ENCODE measurements around the gene CDV3.
"Not testable (repeated sequence)": the region's sequence is repeated elsewhere in the genome, so short reads cannot be mapped to it uniquely, and the experiment has no call there.

The CDV3 gene, protein sequence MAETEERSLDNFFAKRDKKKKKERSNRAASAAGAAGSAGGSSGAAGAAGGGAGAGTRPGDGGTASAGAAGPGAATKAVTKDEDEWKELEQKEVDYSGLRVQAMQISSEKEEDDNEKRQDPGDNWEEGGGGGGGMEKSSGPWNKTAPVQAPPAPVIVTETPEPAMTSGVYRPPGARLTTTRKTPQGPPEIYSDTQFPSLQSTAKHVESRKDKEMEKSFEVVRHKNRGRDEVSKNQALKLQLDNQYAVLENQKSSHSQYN

GRCh38 chr3:133573629-133574194, at the start of gene CDV3:
TSS of gene CDV3 (plus strand) at chr3:133573686. CDS start at chr3:133574045, 359 bp downstream.
- no peak for DNase-seq

GRCh38 chr3:133523758-133524157, 49.7 kb upstream of the CDV3 start:
- DNase-seq, result not testable (repeated sequence)

DNA sequence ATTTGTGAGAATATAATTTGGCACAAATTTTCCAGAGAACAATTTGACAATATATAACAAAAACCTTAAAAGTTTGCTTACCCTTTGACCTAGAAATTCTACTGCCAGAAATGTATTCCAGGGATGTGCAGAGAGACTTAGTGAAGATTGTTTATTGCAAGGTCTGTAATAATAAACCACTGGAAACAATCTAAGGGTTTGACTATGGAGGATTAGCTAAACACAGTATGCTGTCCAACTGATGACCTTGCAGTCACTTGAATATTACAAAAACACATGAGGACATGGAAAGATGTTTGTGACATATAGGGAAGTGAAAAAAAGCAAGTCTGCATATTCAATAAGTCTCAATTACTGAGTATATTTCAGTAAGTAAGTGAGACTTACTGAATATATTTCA, 48.1 kb upstream of the CDV3 start:
- DNase-seq, result no peak

DNA sequence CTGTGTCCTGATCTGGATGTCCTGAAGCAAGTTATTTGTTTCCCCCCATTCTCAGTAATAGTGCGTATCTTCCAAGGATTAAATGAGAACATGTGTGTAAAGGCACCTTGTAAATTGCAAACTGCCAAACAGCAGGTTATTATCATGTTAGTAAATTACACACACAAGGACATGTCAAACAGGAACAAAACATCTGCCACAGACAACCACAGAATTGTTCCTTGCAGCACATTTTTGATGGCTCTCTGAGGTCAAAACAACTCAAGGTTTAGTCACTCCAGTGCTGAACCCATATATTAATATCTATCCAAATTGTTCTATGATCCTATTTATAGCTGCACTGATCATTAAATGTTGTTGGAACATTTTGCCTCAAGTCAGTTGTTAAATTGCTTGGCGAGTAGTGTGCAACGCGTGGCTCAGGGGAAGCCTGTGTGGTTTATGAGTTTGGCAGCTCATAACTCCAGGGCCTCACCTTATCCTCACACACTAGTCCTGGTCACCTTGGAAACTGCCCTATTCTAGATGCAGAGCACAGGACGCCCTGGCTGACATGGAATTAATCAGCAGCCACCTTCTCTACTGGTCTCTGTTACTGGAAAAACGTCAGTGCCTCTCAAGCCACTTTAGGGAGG, 46.3 kb upstream of the CDV3 start:
- DNase-seq, result peak; percentile 57

GRCh38 chr3:133529809-133530208, 43.7 kb upstream of the CDV3 start:
- DNase-seq, result no peak

DNA sequence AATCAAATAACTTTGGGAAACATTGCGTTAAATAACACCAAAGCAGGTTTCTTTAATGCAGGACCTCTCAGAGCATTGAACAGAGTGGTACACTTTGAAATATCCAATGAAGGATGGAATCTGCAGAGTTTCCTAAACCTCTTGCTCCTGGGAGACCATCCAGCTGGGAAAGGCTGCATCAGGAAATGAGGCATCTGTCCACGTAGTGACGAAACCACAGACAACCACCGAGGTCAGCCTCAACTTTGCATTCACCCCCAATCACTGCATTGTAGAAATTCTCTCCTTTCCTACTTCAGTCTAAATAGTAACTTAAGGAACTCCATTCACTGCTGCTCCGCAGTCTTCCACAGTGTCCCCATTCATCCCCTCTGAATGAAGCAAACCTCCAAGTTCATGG, 41.5 kb upstream of the CDV3 start:
- no peak for DNase-seq

- peak; percentile 25 for DNase-seq
These were observed 40.5 kb upstream of the CDV3 start for GRCh38 chr3:133532951-133533350.

DNA sequence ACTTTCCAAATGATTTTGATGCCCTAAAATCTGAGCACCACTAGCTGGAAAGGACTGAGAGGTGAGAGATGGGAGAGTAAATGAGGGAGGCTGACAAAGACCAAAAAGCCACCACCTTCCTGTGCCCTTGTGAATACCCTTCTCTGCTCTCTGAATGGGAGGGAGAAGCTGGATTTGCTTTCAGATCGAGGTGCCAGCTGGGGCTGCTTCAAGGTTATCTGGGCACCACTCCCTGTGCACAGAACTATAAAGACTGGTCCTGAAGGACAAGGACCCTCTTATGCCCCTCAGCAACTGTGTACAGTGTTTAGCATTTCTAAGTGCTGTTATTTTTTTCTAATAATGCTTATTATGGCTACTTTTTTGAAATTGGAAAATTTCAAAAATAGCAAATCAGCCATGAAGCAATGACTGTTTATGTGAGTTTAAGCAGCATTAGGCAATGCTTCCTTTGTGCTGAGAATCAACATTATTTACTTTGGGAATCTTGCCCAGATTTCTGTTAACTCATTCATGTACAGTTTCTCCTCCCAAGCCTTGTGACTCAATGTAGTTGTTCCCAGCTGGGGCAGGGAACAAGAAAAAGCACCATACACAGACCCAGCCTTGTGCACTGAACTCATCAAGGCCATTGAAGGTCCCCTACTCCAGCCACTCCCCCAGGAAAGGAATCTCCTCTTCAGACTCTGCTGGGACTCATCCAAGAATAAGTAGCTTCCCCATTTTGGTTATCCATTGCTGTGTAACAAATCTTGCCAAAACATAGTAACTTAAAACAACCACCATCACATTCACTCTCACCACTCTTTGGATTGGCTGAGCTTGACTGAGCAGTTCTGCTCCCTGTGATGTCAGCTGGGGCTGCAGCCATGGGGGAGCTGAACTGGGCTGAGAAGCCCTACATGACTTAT, 37.3 kb upstream of the CDV3 start:
- no peak for DNase-seq

DNA sequence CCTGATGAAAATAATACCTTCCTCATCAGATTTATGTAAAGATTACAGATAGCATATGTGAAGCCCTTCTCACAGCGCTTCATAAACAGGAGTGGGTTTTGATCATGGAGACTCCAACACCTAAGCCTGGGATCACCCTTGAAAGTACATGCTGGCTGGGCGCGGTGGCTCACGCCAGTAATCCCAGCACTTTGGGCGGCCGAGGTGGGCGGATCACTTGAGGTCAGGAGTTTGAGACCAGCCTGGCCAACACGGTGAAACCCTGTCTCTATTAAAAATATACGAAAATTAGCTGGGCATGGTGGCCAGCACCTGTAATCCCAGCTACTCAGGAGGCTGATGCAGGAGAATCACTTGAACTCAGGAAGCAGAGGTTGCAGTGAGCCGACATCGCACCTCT, 36.4 kb upstream of the CDV3 start:
- DNase-seq, result not testable (repeated sequence)

DNA sequence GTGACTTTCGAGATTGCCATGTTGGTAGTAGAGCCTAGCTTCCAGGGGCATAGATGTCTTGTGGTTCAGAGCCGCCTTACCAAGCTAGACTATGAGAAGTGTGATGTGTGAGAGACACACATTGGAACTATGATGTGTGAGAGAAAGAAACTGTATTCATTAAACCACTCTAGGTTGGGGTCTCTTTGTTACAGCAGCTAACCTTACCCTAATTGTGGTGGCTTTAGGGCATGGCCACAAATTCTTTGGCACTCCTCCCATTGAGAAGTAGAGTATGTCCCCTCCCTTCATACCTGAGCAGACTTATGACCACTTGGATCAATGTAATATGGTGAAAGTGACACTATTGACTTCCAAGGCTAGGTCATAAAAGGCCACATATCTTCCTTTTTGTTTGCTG, 35.3 kb upstream of the CDV3 start:
- DNase-seq, result no peak

DNA sequence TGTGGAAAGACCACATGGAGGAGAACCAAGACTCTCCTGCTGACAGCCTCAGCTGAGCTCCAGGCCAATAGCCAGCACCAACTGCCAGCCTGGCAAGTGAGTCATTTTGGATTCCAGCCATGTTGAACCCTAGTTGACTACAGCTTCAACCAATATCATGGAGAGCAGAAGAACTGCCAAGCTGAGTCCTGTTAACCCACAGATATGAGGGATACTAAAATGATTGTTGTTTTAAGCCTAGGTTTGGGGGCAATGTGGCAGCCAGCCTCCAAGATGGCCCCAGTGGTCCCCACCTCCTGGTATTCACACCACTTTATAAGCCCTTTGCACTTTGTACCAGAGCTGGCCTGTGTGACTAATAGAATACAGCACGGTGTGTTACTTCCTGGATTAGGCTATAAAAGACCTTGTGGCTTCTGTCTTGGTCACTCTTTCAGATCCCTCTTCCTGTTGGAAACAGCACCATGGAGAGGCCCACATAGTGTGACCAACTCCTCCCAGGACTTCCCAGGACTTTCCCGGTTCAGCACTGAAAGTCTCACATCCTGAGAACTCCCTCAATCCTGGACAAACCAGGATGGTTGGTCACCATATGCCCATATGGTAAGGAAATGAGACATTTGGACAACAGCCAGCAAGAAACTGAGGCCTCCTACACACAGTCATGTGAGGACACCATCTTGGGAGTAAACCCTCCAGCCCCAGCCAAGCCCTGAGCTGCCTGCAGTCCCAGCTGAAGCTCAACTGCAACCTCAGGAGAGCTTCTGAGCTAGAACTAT, 32.4 kb upstream of the CDV3 start:
- DNase-seq, result no peak

DNA sequence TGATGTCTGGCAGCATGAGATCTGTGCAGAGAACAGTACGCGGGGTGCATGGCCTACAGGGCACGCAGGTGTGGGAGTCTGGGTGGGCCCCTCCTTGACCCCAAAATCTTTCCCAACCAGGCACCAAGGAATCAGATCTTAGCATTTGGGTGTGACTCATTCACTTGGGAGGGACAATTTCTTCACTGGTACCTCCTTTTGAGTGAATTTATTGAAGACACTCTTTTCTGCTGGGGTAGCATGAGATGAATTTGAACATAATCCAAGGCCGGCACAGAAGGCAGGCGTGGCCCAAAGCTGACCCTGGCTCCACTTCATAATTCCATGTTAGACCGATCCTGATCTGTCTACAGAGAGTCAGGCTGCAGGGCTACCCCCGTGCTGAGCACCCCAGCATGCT, 30.6 kb upstream of the CDV3 start:
- DNase-seq, result no peak

GRCh38 chr3:133544983-133545382, 28.5 kb upstream of the CDV3 start:
- DNase-seq, result not testable (repeated sequence)

DNA sequence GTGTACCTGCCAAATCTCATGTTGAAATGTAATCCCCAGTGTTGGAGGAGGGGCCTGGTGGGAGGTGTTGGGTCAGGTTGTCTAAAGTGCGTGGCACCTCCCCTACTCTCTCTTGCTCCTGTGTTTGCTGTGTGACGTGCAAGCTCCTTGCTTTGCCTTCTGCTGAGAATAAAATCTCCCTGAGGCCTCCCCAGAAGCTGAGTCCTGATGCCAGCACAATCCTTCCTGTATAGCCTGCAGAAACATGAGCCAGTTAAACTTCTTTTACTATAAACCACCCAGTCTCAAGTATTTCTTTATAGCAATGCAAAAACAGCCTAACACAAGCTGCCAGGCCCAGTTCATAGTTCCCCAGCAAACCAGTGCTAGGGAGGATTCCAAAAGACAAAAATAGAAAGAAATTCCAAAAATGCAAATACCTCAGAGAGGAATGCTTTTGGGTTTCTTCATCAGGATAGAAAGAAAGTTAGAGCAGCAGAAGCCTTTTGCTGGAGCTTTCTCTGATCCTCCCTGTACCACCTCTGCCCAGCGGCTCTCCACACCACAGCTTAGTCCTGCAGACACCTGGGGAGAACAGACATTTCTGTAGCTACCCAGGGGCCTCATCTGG, 25.9 kb upstream of the CDV3 start:
- peak; percentile 63 for DNase-seq

- DNase-seq, result peak; percentile 38
These were observed 25.4 kb upstream of the CDV3 start for GRCh38 chr3:133548090-133548489.

GRCh38 chr3:133549565-133549964, 23.9 kb upstream of the CDV3 start:
- DNase-seq, result no peak

DNA sequence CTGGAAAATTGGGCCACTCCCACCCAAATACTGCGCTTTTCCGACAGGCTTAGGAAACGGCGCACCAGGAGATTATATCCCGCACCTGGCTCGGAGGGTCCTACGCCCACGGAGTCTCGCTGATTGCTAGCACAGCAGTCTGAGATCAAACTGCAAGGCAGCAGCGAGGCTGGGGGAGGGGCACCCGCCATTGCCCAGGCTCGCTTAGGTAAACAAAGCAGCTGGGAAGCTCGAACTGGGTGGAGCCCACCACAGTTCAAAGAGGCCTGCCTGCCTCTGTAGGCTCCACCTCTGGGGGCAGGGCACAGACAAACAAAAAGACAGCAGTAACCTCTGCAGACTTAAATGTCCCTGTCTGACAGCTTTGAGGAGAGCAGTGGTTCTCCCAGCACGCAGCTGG, 21.9 kb upstream of the CDV3 start:
- not testable (repeated sequence) for DNase-seq

DNA sequence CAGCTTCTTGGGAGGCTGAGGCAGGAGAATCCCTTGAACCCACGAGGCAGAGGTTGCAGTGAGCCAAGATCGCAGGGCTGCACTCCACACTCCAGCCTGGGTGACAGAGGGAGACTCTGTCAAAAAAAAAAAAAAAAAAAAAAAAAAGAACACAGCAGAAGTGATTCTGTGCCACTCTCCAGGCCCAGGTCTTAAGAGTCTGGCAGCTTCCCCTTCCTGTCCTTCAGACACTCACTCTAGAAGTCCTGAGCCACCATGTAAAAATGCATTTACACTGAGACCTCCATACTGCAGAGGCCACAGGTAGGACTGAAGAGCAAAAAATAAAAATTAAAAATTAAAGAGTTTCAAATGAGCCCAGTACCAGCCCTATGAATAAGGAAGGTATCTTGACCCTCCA, 11.8 kb upstream of the CDV3 start:
- DNase-seq, result no peak

DNA sequence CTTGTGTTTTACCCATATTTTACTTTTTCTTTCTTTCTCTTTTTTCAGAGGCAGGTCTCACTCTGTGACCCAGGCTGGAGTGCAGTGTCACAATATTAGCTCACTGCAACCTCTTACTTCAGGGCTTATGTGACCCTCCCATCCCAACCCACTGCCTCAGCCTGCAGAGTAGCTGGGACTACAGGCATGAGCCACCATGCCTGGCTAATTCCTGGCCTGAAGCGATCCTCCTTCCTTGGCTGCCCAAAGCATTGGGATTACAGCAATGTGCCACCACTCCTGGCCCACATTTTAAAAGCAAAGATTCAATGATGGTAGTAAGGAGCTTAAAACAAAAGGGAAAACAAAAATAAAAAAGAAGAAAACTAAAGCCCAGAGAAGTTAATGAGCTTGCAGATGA, 11.1 kb upstream of the CDV3 start:
- no peak for DNase-seq

- DNase-seq, result no peak
These were observed 10.3 kb upstream of the CDV3 start for GRCh38 chr3:133563186-133563591.

DNA sequence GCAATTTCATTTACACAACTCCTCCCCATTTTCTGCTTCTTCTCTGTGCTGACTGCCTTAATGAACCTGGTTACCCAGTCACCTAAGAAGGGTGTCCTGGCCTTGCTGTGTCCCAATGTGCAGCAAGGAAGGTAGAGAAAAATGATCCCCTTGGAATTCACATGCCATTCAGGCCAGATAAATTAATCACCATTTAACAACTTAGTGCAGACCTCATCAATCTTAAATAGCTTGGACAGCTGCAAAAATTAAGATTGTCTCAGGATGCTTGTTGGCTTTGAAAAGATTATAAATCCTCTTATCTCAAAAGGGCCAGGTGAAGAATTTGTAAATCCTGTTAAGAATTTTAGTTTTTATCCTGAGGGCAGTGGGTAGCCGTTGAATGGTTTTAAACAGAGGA, 9.7 kb upstream of the CDV3 start:
- DNase-seq, result no peak

Measured in right hindlimb (tissue), 1 donor.